Stimulated activated CD4-positive, alpha-beta T cell treated with anti-CD3 and anti-CD28 coated beads, Interleukin-4, amount 100 ng/mL, for 48 hours (primary cell): Measurements from ENCODE around the gene DCLRE1A.
"Not testable (repeated sequence)": the region's sequence is repeated elsewhere in the genome, so short reads cannot be mapped to it uniquely, and the experiment has no call there.

Source experiments
- DNase-seq, 2 donors: peaks; one replicate each; pipeline ENCODE4 v3.0.0-alpha.2; 2020; ENCODE audit warnings: low read depth in 2 of 2

DCLRE1A gene

DNA sequence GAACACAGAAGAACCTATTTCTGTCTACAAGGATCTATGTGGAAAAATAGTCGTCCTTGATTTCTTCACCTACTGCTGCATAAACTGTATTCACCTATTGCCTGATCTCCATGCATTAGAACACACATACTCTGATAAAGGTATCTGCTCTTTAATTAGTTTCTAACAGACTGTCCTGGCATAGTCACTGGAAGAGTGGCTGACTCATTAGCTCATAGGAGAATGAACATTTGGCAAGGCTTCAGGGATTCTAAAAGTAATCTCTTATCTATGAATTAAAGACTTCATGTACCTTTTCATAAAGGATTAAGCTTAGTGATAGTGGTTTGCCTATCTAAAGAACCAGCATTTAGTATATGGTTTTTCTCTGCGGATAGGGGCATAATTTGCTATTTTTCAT, 4.7 kb upstream of the DCLRE1A start:
- DNase-seq = no peak

GRCh38 chr10:113857210-113857609, 3.3 kb upstream of the DCLRE1A start:
- no peak for DNase-seq

- DNase-seq = no peak
Measured at GRCh38 chr10:113856563-113856962, 2.7 kb upstream of the DCLRE1A start.

- DNase-seq = peak in 1 of 2 donors; percentile 15
Measured at GRCh38 chr10:113854761-113855588, 1.1 kb upstream of the DCLRE1A start.

DNA sequence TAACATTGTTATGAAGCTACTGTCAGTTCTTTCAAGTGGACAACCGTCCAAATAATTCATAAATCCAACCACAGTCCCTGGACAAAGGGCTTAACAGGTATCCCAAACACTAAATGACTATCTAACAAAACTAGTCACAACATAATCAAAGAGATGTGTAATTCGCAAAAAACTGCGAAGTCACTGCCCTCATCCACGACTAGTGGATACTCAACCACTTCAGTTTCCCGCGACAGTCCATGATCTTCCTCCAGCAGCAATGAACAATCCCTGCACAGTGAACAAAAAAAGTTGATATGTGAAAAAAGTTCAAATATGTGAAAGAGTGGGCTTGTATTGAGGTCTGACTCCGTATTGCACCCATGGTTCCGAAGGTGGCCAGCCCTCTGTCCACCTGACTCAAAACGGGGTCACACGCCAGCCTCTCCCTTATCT, 287 bp downstream of the DCLRE1A start:
- DNase-seq = no peak

- DNase-seq = no peak
Measured at GRCh38 chr10:113849946-113850345, 3.9 kb downstream of the DCLRE1A start.

DNA sequence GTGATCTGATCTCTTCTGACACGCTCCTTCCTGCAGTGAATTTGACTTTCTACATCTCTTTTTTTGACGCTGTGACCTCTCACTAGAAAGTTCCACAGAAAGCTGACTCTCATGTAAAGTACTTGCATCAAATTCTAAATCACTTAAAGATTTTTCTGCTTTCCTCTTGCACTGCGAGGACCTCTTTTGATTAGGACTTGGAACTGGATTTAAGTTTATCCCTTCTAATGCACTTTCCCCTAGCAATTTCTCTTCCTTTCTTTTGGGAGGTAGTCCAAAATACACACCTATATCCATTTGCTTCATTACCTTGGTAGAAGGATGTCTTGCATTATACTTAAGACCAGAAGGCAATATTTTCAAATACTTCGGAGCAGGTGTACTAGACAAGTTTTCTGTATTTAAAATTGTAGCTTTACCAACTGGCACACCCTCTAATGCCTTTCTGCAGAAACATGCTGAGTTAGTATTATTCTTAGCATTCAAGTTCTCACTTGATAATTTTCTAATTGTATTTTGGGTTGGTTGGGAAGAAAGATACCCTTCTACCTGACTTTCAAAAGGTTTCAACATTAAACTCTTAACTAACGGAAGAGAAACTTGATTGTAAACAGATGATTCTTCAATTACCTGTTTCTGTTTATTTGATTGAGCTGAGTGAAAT, 4.6 kb downstream of the DCLRE1A start:
- no peak for DNase-seq

DNA sequence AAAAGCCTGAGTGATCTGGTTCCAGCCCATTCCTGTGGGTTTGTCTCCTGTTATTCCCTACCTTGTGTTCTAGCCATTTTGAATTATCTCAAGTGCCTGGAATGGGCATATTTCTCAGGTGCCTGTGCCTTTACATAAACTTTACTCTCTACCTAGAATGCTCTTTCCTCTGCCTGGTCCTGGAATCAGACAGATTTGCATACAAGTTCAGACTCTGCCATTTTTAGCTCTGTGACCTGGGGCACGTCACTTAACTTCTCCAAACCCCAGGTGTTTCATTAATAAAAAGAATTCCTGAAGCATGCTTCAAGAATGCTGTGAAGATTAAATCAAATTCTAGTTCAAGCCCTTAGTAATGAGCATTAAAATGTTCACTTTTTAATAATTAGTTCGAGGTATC, 7.8 kb downstream of the DCLRE1A start:
- DNase-seq = no peak

GRCh38 chr10:113843972-113844485, 9.9 kb downstream of the DCLRE1A start:
- no peak for DNase-seq

- DNase-seq = no peak
Measured at GRCh38 chr10:113842171-113842570, 11.7 kb downstream of the DCLRE1A start.

GRCh38 chr10:113828567-113828966, 25.3 kb downstream of the DCLRE1A start:
- not testable (repeated sequence) for DNase-seq

GRCh38 chr10:113825791-113826190, 28.1 kb downstream of the DCLRE1A start:
- no peak for DNase-seq

GRCh38 chr10:113823389-113823788, 30.5 kb downstream of the DCLRE1A start:
- DNase-seq = no peak

GRCh38 chr10:113822174-113822573, 31.7 kb downstream of the DCLRE1A start:
- no peak for DNase-seq

DNA sequence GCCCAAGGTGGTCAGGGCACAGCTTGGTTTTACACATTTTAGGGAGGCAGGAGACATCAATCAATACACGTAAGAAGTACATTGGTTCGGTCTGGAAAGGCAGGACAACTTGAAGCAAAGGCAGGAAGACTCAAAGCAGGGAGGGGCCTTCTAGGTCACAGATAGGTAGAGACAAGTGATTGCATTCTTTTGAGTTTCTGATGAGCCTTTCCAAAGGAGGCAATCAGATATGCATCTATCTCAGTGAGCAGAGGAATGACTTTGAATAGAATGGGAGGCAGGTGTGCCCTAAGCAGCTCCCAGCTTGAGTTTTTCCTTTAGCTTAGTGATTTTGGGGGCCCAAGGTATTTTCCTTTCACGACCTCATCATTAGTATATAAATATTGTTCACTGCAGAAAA, 32.6 kb downstream of the DCLRE1A start:
- DNase-seq = not testable (repeated sequence)

- DNase-seq = no peak
Measured at GRCh38 chr10:113820507-113820906, 33.4 kb downstream of the DCLRE1A start.

DNA sequence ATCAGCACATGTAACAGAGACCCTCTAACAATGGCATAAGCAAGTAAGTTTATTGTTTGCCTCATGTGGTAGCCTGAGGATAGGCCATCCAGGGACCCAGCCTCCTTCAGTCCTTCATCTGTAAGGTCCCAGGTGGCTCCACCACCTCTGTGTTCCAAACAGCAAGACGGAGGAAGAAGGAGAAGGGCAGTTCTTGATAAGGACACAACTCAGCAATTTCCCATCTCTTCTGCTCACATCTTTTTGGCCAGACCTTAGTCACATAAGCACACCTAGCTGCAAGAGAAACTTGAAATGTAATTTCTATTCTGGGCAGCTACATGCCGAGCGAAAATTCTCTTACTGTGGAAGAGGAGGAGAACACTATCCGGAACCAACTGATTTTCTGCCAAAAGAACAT, 33.9 kb downstream of the DCLRE1A start:
- no peak for DNase-seq

DNA sequence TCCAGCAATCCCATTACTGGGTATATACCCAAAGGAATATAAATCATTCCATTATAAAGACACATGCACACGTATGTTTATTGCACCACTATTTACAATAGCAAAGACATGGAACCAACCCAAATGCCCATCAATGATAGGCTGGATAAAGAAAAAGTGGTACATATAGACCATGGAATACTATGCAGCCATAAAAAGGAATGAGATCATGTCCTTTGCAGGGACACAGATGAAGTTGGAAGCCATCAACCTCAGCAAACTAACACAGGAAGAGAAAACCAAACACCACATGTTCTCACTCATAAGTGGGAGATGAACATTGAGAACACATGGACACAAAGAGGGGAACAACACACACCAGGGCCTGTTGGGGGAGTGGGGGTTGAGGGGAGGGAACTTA, 39.2 kb downstream of the DCLRE1A start:
- DNase-seq = not testable (repeated sequence)

- DNase-seq = no peak
Measured at GRCh38 chr10:113808168-113808567, 45.7 kb downstream of the DCLRE1A start.

GRCh38 chr10:113806503-113806902, 47.4 kb downstream of the DCLRE1A start:
- DNase-seq = no peak

GRCh38 chr10:113802997-113803396, 50.9 kb downstream of the DCLRE1A start:
- no peak for DNase-seq

GRCh38 chr10:113801569-113801968, 52.3 kb downstream of the DCLRE1A start:
- DNase-seq = no peak

DNA sequence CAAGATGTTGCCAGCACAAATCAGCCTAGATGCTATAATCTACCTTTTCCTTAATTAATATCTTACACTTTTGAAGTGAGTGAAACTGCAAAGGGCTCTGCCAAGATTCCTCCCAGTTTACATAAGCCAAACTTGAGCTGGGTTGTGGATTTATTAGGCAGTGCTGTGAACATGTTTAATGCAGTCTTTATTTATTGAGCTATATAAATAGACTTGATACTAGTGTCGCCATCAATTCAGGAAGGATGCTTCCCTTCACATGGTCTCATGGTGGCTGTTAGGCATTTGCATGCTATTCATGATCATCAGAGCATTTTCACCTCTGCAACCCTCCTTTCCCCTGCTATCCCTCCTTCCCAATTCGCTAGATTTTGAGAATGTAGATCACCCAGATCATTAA, 62.2 kb downstream of the DCLRE1A start:
- no peak for DNase-seq
